KOPT-K1 (cell line): Measurements from ENCODE around the gene MINAR2.

ENCODE experiments used
- H3K27ac ChIP-seq: fragments of 200-600 bp; sonication (generic); 2 replicates; pipeline ENCODE4 v1.5.1; 2016; ENCODE audit warnings: antibody characterized with exemption, mild to moderate bottlenecking, low read depth, low read length; ENCODE audit not compliant: poor library complexity, severe bottlenecking
- H3K36me3 ChIP-seq: fragments of 200-600 bp; sonication (generic); 2 replicates; pipeline ENCODE4 v1.5.1; 2017; ENCODE audit warnings: antibody characterized with exemption, mild to moderate bottlenecking, low read length, moderate library complexity; ENCODE audit not compliant: insufficient read depth
- H3K9me3 ChIP-seq: fragments of 200-600 bp; sonication (generic); 2 replicates; pipeline ENCODE4 v1.5.1; 2017; ENCODE audit warnings: antibody characterized with exemption, low read length, mild to moderate bottlenecking; ENCODE audit not compliant: insufficient read depth, poor library complexity, severe bottlenecking

The MINAR2 gene

GRCh38 chr5:129747572-129748407 is at the start of gene MINAR2:
MINAR2 (plus strand) TSS chr5:129748094; CDS start chr5:129748191, 97 bp downstream.
- no peaks in the 10 kb centered on the region for H3K36me3 ChIP-seq
- H3K9me3 ChIP-seq = no peaks in the 10 kb centered on the region
- no peak within 1 kb of the TSS for H3K27ac ChIP-seq

GRCh38 chr5:129698661-129699060 is 49.2 kb upstream of the MINAR2 start:
- H3K27ac ChIP-seq = no peak overlapping the region
- H3K9me3 ChIP-seq = no peaks in the 10 kb centered on the region
- no peaks in the 10 kb centered on the region for H3K36me3 ChIP-seq

GRCh38 chr5:129716235-129716634 is 31.7 kb upstream of the MINAR2 start:
- Histone ChIP-seq H3K9me3 (no peaks in the 10 kb centered on the region), H3K27ac (no peak overlapping the region), H3K36me3 (no peaks in the 10 kb centered on the region)

- H3K36me3 ChIP-seq = no peaks in the 10 kb centered on the region
- no peaks in the 10 kb centered on the region for H3K9me3 ChIP-seq
- H3K27ac ChIP-seq = no peak overlapping the region
Measured at GRCh38 chr5:129716651-129717050, 31.2 kb upstream of the MINAR2 start.

GRCh38 chr5:129717751-129718310 is 30.1 kb upstream of the MINAR2 start:
- H3K36me3 ChIP-seq = no peaks in the 10 kb centered on the region
- no peak overlapping the region for H3K27ac ChIP-seq
- no peaks in the 10 kb centered on the region for H3K9me3 ChIP-seq

GRCh38 chr5:129718471-129719090 is 29.3 kb upstream of the MINAR2 start:
- H3K9me3 ChIP-seq = no peaks in the 10 kb centered on the region
- H3K36me3 ChIP-seq = no peaks in the 10 kb centered on the region
- H3K27ac ChIP-seq = no peak overlapping the region

GRCh38 chr5:129724222-129724621 is 23.7 kb upstream of the MINAR2 start:
- Histone ChIP-seq H3K36me3 (no peaks in the 10 kb centered on the region), H3K9me3 (no peaks in the 10 kb centered on the region), H3K27ac (no peak overlapping the region)

GRCh38 chr5:129724647-129725046 is 23.2 kb upstream of the MINAR2 start:
- no peak overlapping the region for H3K27ac ChIP-seq
- no peaks in the 10 kb centered on the region for H3K9me3 ChIP-seq
- no peaks in the 10 kb centered on the region for H3K36me3 ChIP-seq

GRCh38 chr5:129739773-129740172 is 8.1 kb upstream of the MINAR2 start:
- Histone ChIP-seq H3K9me3 (no peaks in the 10 kb centered on the region), H3K36me3 (no peaks in the 10 kb centered on the region), H3K27ac (no peak overlapping the region)

GRCh38 chr5:129743541-129744187 is 4.2 kb upstream of the MINAR2 start:
- Histone ChIP-seq H3K36me3 (no peaks in the 10 kb centered on the region), H3K9me3 (no peaks in the 10 kb centered on the region), H3K27ac (no peak overlapping the region)

GRCh38 chr5:129745997-129746396 is 1.9 kb upstream of the MINAR2 start:
- Histone ChIP-seq H3K27ac (no peak overlapping the region), H3K36me3 (no peaks in the 10 kb centered on the region), H3K9me3 (no peaks in the 10 kb centered on the region)

GRCh38 chr5:129746876-129747275 is 1.0 kb upstream of the MINAR2 start:
- Histone ChIP-seq H3K9me3 (no peaks in the 10 kb centered on the region), H3K36me3 (no peaks in the 10 kb centered on the region), H3K27ac (no peak overlapping the region)

- no peaks in the 10 kb centered on the region for H3K36me3 ChIP-seq
- H3K27ac ChIP-seq = no peak overlapping the region
- no peaks in the 10 kb centered on the region for H3K9me3 ChIP-seq
Measured at GRCh38 chr5:129748913-129749880, 1.3 kb downstream of the MINAR2 start.

GRCh38 chr5:129760636-129761325 is 12.9 kb downstream of the MINAR2 start:
- H3K36me3 ChIP-seq = no peaks in the 10 kb centered on the region
- H3K9me3 ChIP-seq = no peaks in the 10 kb centered on the region
- H3K27ac ChIP-seq = no peak overlapping the region
